DOHH2 (cell line): ENCODE results near the gene EFS.
"Not testable (repeated sequence)": the region's sequence is repeated elsewhere in the genome, so short reads cannot be mapped to it uniquely, and the experiment has no call there.

Source experiments
- H3F3A ChIP-seq: fragments of 200-600 bp; sonication (generic), shearing (Covaris generic); 2 replicates; pipeline ENCODE4 v1.6.0; 2016; ENCODE audit warnings: antibody characterized with exemption, mild to moderate bottlenecking; ENCODE audit not compliant: control insufficient read depth, insufficient read depth
- H3K27ac ChIP-seq: fragments of 200-600 bp; sonication (generic); 2 replicates; pipeline ENCODE4 v1.5.1; 2014; ENCODE audit warnings: low read depth, mild to moderate bottlenecking, low read length, moderate library complexity
- H3K27me3 ChIP-seq: fragments of 200-600 bp; sonication (generic); 2 replicates; pipeline ENCODE4 v1.6.1; 2014; ENCODE audit warnings: mild to moderate bottlenecking, low read length, mixed read lengths; ENCODE audit not compliant: control insufficient read depth
- H3K36me3 ChIP-seq: fragments of 200-600 bp; sonication (generic); 2 replicates; pipeline ENCODE4 v1.6.1; 2014; ENCODE audit warnings: mild to moderate bottlenecking, low read length, moderate library complexity, mixed read lengths; ENCODE audit not compliant: control insufficient read depth
- H3K4me1 ChIP-seq: fragments of 200-600 bp; sonication (generic); 2 replicates; pipeline ENCODE4 v1.6.1; 2014; ENCODE audit warnings: mild to moderate bottlenecking, low read length, mixed read lengths; ENCODE audit not compliant: control insufficient read depth
- H3K4me2 ChIP-seq: fragments of 200-600 bp; sonication (generic); 2 replicates; pipeline ENCODE4 v1.6.0; 2014; ENCODE audit warnings: mild to moderate bottlenecking, low read length, moderate library complexity
- H3K4me3 ChIP-seq: fragments of 200-600 bp; sonication (generic); 2 replicates; pipeline ENCODE4 v1.5.1; 2014; ENCODE audit warnings: mild to moderate bottlenecking, low read length, mixed read lengths
- H3K79me2 ChIP-seq: fragments of 200-600 bp; sonication (generic); 2 replicates; pipeline ENCODE4 v1.6.1; 2014; ENCODE audit warnings: mild to moderate bottlenecking, low read length, mixed read lengths; ENCODE audit not compliant: control insufficient read depth
- H3K9me2 ChIP-seq: fragments of 200-600 bp; sonication (generic); replicated peaks from 2 replicates; pipeline ENCODE4 v1.6.1; 2014; ENCODE audit warnings: mild to moderate bottlenecking, low read length, mixed read lengths; ENCODE audit not compliant: control insufficient read depth
- H3K9me3 ChIP-seq: fragments of 200-600 bp; sonication (generic); 2 replicates; pipeline ENCODE4 v1.6.1; 2014; ENCODE audit warnings: antibody characterized with exemption, low read length, mixed read lengths; ENCODE audit not compliant: control insufficient read depth, insufficient read depth
- H4K20me1 ChIP-seq: fragments of 200-600 bp; sonication (generic); 2 replicates; pipeline ENCODE4 v1.6.0; 2014; ENCODE audit warnings: low read depth, mild to moderate bottlenecking, antibody characterized with exemption, low read length, moderate library complexity; ENCODE audit not compliant: control insufficient read depth, insufficient read depth
- EZH2phosphoT487 ChIP-seq: fragments of 200-600 bp; sonication (generic); IDR thresholded peaks from 2 replicates; pipeline ENCODE4 v1.6.1; 2017; ENCODE audit warnings: borderline replicate concordance, mild to moderate bottlenecking, antibody characterized with exemption, low read length, moderate library complexity, mixed read lengths
- TF ChIP-seq, protein P1 (sequence below): fragments of 200-600 bp; sonication (generic); IDR thresholded peaks from one replicate; pipeline ENCODE4 v1.5.1; 2014; ENCODE audit warnings: antibody characterized with exemption, mild to moderate bottlenecking, low read depth, low read length; ENCODE audit not compliant: poor library complexity, severe bottlenecking

Gene EFS

DNA sequence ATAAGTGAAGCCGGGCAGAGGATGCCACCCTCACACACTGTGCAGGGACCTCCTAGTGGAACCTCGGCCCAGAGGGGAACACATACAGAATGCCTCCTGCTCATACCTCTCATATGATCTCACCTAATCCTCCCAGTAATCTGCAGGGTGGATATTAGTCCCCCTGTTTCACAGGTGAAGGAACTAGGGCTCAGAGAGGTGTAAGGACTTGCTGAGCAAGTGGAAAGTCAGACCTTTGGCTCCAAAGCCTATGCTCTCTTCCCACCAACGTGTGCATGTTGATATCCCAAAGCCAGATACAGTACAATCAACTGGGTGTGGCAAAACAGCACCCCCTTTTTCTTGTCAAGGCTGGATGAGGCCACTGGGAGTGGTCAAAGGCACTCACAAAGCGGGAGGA, 38.9 kb upstream of the EFS start:
- H3F3A ChIP-seq = no peaks in the 10 kb centered on the region
- TF ChIP-seq EZH2phosphoT487 = no peak
- TF ChIP-seq, protein P1, sequence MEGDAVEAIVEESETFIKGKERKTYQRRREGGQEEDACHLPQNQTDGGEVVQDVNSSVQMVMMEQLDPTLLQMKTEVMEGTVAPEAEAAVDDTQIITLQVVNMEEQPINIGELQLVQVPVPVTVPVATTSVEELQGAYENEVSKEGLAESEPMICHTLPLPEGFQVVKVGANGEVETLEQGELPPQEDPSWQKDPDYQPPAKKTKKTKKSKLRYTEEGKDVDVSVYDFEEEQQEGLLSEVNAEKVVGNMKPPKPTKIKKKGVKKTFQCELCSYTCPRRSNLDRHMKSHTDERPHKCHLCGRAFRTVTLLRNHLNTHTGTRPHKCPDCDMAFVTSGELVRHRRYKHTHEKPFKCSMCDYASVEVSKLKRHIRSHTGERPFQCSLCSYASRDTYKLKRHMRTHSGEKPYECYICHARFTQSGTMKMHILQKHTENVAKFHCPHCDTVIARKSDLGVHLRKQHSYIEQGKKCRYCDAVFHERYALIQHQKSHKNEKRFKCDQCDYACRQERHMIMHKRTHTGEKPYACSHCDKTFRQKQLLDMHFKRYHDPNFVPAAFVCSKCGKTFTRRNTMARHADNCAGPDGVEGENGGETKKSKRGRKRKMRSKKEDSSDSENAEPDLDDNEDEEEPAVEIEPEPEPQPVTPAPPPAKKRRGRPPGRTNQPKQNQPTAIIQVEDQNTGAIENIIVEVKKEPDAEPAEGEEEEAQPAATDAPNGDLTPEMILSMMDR = no peak

DNA sequence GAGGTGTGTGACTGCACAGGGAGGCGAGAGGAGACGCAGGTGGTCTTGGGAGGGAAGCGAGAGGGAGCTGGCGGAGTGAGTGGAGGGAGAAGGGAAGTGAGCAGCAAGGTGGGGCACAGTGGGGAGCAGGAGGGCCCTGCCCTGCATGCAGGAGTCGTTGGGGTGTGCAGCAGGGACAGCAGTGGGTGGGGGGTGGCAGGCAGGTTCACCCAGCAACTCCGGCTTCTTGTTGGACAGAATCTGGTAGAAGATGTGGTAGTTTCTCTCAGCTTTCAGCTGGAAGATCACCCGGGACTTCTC, 38.1 kb upstream of the EFS start:
- Histone ChIP-seq H3F3A (no peaks in the 10 kb centered on the region), H3K9me2 (no peaks in the 10 kb centered on the region), H3K79me2 (no peaks in the 10 kb centered on the region), H4K20me1 (no peaks in the 10 kb centered on the region), H3K9me3 (no peaks in the 10 kb centered on the region), H3K4me1 (no peaks in the 10 kb centered on the region), H3K4me3 (no peak overlapping the region), H3K27ac (no peak overlapping the region), H3K27me3 (no peaks in the 10 kb centered on the region), H3K4me2 (no peak overlapping the region), H3K36me3 (no peaks in the 10 kb centered on the region)
- no peak for TF ChIP-seq EZH2phosphoT487
- TF ChIP-seq, protein P1 = no peak

More for the DNA sequence above, 38.9 kb upstream of the EFS start:
- H3K9me2 ChIP-seq = no peaks in the 10 kb centered on the region
- H3K27me3 ChIP-seq = no peaks in the 10 kb centered on the region
- no peak overlapping the region for H3K4me2 ChIP-seq
- no peaks in the 10 kb centered on the region for H3K79me2 ChIP-seq
- H3K36me3 ChIP-seq = no peaks in the 10 kb centered on the region
- H4K20me1 ChIP-seq = no peaks in the 10 kb centered on the region
- H3K9me3 ChIP-seq = no peaks in the 10 kb centered on the region
- no peaks in the 10 kb centered on the region for H3K4me1 ChIP-seq
- H3K4me3 ChIP-seq = no peak overlapping the region
- no peak overlapping the region for H3K27ac ChIP-seq

- Histone ChIP-seq H3K9me3 (no peaks in the 10 kb centered on the region), H3K27me3 (no peaks in the 10 kb centered on the region), H3K4me2 (no peak overlapping the region), H3F3A (no peaks in the 10 kb centered on the region), H4K20me1 (no peaks in the 10 kb centered on the region), H3K4me1 (no peaks in the 10 kb centered on the region), H3K27ac (no peak overlapping the region), H3K4me3 (no peak overlapping the region), H3K36me3 (no peaks in the 10 kb centered on the region), H3K79me2 (no peaks in the 10 kb centered on the region), H3K9me2 (no peaks in the 10 kb centered on the region)
- no peak for TF ChIP-seq EZH2phosphoT487
Observed at GRCh38 chr14:23402296-23403138, 37.5 kb upstream of the EFS start.

DNA sequence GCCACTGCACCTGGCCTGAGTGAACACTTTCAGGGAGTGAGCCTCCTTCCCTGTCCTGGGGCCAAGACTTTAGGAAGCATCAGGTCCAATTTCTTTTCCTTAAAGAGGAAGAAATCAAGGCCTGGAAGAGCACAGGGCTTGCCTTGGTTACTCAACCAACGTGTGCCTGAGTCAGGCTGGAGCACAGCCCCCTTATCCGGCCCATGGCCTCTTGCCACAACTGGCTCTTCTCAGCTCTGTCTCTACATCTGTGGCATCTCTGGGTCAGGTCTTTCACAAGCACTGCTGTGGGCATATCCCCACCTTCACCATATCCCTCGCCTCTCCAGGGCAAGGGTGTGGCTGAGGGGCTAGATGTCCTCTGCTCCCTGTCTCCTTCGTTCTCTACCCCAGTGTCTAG, 36.3 kb upstream of the EFS start:
- no peaks in the 10 kb centered on the region for H3K9me3 ChIP-seq
- H3K27me3 ChIP-seq = no peaks in the 10 kb centered on the region
- H3K36me3 ChIP-seq = no peaks in the 10 kb centered on the region
- H4K20me1 ChIP-seq = no peaks in the 10 kb centered on the region
- no peaks in the 10 kb centered on the region for H3K4me1 ChIP-seq
- no peak overlapping the region for H3K4me2 ChIP-seq
- no peaks in the 10 kb centered on the region for H3F3A ChIP-seq
- no peaks in the 10 kb centered on the region for H3K9me2 ChIP-seq
- no peaks in the 10 kb centered on the region for H3K79me2 ChIP-seq
- H3K27ac ChIP-seq = no peak overlapping the region
- no peak for TF ChIP-seq EZH2phosphoT487
- TF ChIP-seq, protein P1 = no peak
- H3K4me3 ChIP-seq = no peak overlapping the region

DNA sequence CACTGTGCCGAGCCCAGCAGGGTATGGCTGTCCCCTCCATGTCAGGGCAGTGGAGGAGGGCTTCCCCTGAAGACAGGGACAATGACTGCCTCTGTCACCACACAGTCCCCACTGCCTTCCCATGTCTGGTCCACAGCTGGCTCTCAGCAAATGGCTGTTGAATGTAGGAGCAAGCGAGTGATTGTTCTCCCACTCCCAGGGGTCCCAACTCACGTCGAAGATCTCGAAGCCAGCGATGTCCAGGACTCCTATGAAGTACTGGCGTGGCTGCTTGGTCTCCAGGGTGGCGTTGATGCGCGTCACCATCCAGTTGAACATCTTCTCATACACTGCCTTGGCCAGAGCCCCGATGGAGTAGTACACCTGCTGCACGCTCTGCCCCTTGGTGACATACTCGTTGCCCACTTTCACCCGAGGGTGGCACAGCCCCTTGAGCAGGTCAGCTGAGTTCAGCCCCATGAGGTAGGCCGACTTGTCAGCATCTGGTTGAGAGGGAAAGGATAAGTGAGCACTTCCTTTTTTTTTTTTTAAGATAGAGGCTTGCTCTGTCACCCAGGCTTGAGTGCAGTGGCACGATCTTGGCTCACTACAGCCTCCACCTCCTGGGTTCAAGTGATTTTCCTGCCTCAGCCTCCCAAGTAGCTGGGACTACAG, 35.7 kb upstream of the EFS start:
- not testable (repeated sequence) for H3F3A ChIP-seq, H3K79me2 ChIP-seq, H3K27me3 ChIP-seq, H3K36me3 ChIP-seq, H3K9me2 ChIP-seq, H3K4me2 ChIP-seq, H4K20me1 ChIP-seq, H3K27ac ChIP-seq, H3K4me3 ChIP-seq, H3K9me3 ChIP-seq, H3K4me1 ChIP-seq
